Right lobe of liver (tissue), 4 donors: Measurements from ENCODE around the gene LCN10.
"Not testable (repeated sequence)": the region's sequence is repeated elsewhere in the genome, so short reads cannot be mapped to it uniquely, and the experiment has no call there.

Experiments
- POLR2A ChIP-seq: fragments of 450-650 bp; IDR thresholded peaks from one replicate; pipeline ENCODE4 v1.6.1; 2017; ENCODE audit warnings: antibody characterized with exemption, mild to moderate bottlenecking
- TF ChIP-seq, protein P1 (sequence below), 4 donors: fragments of 200-600 bp in 3 of 4; fragments of 450-650 bp in 1 of 4; IDR thresholded peaks; one replicate each; pipeline versions ENCODE4 v1.5.1 to v1.8.0; 2016 to 2022; ENCODE audit warnings: antibody characterized with exemption in 4 of 4, mild to moderate bottlenecking in 2 of 4
- donor health status: DM: no; HTN: no; CAD: no.
- donor health status: DM: no; HTN: no; CAD: no.
- donor health status: DM: no; HTN: yes; CAD: no.

DNA sequence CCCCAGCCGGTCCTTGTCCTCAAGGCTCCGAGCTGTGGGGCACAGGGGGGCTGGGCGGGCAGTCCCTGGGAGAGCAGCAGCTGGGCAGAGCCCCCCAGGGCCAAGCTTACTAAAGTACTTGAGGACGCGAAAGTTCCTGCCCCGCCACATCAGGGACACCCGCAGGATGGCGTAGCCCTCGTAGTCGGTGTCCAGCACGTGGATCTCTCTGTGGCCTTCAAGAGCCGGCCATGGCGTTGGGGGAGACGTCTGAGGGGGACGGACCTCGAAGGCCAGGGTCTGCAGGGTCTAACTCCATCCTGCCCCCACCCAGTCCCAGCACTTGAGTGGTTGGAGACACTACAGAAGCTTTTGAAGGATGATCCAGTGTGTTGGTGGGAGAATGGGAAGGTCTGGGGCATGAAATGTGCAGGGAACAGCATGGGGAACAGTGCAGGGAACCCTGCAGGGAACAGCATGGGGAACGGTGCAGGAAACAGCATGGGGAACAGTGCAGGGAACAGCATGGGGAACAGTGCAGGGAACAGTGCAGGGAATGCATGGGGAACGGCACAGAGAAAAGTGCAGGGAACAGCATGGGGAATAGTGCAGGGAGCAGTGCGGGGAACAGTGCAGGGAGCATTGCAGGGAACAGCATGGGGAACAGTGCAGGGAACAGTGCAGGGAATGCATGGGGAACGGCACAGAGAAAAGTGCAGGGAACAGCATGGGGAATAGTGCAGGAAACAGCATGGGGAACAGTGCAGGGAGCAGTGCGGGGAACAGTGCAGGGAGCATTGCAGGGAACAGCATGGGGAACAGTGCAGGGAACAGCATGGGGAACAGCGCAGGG, 12.8 kb upstream of the LCN10 start:
- TF ChIP-seq, protein P1, sequence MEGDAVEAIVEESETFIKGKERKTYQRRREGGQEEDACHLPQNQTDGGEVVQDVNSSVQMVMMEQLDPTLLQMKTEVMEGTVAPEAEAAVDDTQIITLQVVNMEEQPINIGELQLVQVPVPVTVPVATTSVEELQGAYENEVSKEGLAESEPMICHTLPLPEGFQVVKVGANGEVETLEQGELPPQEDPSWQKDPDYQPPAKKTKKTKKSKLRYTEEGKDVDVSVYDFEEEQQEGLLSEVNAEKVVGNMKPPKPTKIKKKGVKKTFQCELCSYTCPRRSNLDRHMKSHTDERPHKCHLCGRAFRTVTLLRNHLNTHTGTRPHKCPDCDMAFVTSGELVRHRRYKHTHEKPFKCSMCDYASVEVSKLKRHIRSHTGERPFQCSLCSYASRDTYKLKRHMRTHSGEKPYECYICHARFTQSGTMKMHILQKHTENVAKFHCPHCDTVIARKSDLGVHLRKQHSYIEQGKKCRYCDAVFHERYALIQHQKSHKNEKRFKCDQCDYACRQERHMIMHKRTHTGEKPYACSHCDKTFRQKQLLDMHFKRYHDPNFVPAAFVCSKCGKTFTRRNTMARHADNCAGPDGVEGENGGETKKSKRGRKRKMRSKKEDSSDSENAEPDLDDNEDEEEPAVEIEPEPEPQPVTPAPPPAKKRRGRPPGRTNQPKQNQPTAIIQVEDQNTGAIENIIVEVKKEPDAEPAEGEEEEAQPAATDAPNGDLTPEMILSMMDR (IDR thresholded peaks at IDR 0.05) = not testable (repeated sequence)
- TF ChIP-seq POLR2A = not testable (repeated sequence)
